ENCODE results near the gene RRM2.

The RRM2 gene

GRCh38 chr2:10083692-10084211 is 38.8 kb upstream of the RRM2 start:
- TF ChIP-seq ZNF274 (IDR thresholded peaks at IDR 0.05; ENCODE audit: low read depth, low read length) = no peak
- no peak overlapping the region for H3K4me3 ChIP-seq (ENCODE audit: low read length)

- no peak overlapping the region for H3K4me3 ChIP-seq (ENCODE audit: low read length)
- no peak for TF ChIP-seq ZNF274 (IDR thresholded peaks at IDR 0.05; ENCODE audit: low read depth, low read length)
Observed at GRCh38 chr2:10084223-10084865, 38.2 kb upstream of the RRM2 start.

GRCh38 chr2:10085043-10085667 is 37.4 kb upstream of the RRM2 start:
- no peak for TF ChIP-seq ZNF274 (IDR thresholded peaks at IDR 0.05; ENCODE audit: low read depth, low read length)

GRCh38 chr2:10085668-10086059 is 36.9 kb upstream of the RRM2 start:
- TF ChIP-seq ZNF274 (IDR thresholded peaks at IDR 0.05; ENCODE audit: low read depth, low read length) = no peak
- H3K4me3 ChIP-seq (ENCODE audit: low read length) = no peak overlapping the region; the same call in 1 of the 2 replicates

More at GRCh38 chr2:10085043-10085667, 37.4 kb upstream of the RRM2 start:
- H3K4me3 ChIP-seq (ENCODE audit: low read length) = no peak overlapping the region

GRCh38 chr2:10086950-10087349 is 35.6 kb upstream of the RRM2 start:
- H3K4me3 ChIP-seq (ENCODE audit: low read length) = no peak overlapping the region
- no peak for TF ChIP-seq ZNF274 (IDR thresholded peaks at IDR 0.05; ENCODE audit: low read depth, low read length)

- H3K4me3 ChIP-seq (ENCODE audit: low read length) = no peak overlapping the region
- TF ChIP-seq ZNF274 (IDR thresholded peaks at IDR 0.05; ENCODE audit: low read depth, low read length) = no peak
Observed at GRCh38 chr2:10087360-10087759, 35.2 kb upstream of the RRM2 start.

- H3K4me3 ChIP-seq (ENCODE audit: low read length) = no peak overlapping the region; the same call in 1 of the 2 replicates
- no peak for TF ChIP-seq ZNF274 (IDR thresholded peaks at IDR 0.05; ENCODE audit: low read depth, low read length)
Observed at GRCh38 chr2:10089565-10090190, 32.9 kb upstream of the RRM2 start.

GRCh38 chr2:10091182-10091888 is 31.2 kb upstream of the RRM2 start:
- TF ChIP-seq ZNF274 (IDR thresholded peaks at IDR 0.05; ENCODE audit: low read depth, low read length) = no peak
- peak overlapping the region; percentile 48; the same call in 1 of the 2 replicates for H3K4me3 ChIP-seq (ENCODE audit: low read length)

- H3K4me3 ChIP-seq (ENCODE audit: low read length) = peak overlapping the region; percentile 48; the same call in 1 of the 2 replicates
Observed at GRCh38 chr2:10091889-10092244, 30.7 kb upstream of the RRM2 start.

GRCh38 chr2:10094271-10094814 is 28.2 kb upstream of the RRM2 start:
- no peak overlapping the region for H3K4me3 ChIP-seq (ENCODE audit: low read length)
- no peak for TF ChIP-seq ZNF274 (IDR thresholded peaks at IDR 0.05; ENCODE audit: low read depth, low read length)

- TF ChIP-seq ZNF274 (IDR thresholded peaks at IDR 0.05; ENCODE audit: low read depth, low read length) = no peak
Observed at GRCh38 chr2:10095175-10095574, 27.4 kb upstream of the RRM2 start.

GRCh38 chr2:10096641-10097040 is 25.9 kb upstream of the RRM2 start:
- TF ChIP-seq ZNF274 (IDR thresholded peaks at IDR 0.05; ENCODE audit: low read depth, low read length) = no peak
- H3K4me3 ChIP-seq (ENCODE audit: low read length) = no peak overlapping the region

More at GRCh38 chr2:10095175-10095574, 27.4 kb upstream of the RRM2 start:
- H3K4me3 ChIP-seq (ENCODE audit: low read length) = no peak overlapping the region

GRCh38 chr2:10097352-10098148 is 25.0 kb upstream of the RRM2 start:
- TF ChIP-seq ZNF274 (IDR thresholded peaks at IDR 0.05; ENCODE audit: low read depth, low read length) = no peak
- no peak overlapping the region for H3K4me3 ChIP-seq (ENCODE audit: low read length)

All from GM08714 (cell line).